NCI-H82 treated with DMSO at 0.1 percent for 48 hours (cell line): ENCODE measurements around the gene SECISBP2.
"Not testable (repeated sequence)": the region's sequence is repeated elsewhere in the genome, so short reads cannot be mapped to it uniquely, and the experiment has no call there.

ENCODE experiments used
- DNase-seq: peaks from one replicate; lab custom pipeline; 2025; ENCODE audit not compliant: unreplicated experiment; lab: John Stamatoyannopoulos, UW

Gene SECISBP2

GRCh38 chr9:89363921-89364665 is 45.8 kb downstream of the SECISBP2 start:
- no peak for DNase-seq

GRCh38 chr9:89364666-89365531 is 46.6 kb downstream of the SECISBP2 start:
- no peak for DNase-seq

- no peak for DNase-seq
These were observed 47.2 kb downstream of the SECISBP2 start for GRCh38 chr9:89365532-89365912.

- no peak for DNase-seq
These were observed 48.4 kb downstream of the SECISBP2 start for GRCh38 chr9:89366711-89367110.

- no peak for DNase-seq
These were observed 49.0 kb downstream of the SECISBP2 start for GRCh38 chr9:89367281-89367680.

DNA sequence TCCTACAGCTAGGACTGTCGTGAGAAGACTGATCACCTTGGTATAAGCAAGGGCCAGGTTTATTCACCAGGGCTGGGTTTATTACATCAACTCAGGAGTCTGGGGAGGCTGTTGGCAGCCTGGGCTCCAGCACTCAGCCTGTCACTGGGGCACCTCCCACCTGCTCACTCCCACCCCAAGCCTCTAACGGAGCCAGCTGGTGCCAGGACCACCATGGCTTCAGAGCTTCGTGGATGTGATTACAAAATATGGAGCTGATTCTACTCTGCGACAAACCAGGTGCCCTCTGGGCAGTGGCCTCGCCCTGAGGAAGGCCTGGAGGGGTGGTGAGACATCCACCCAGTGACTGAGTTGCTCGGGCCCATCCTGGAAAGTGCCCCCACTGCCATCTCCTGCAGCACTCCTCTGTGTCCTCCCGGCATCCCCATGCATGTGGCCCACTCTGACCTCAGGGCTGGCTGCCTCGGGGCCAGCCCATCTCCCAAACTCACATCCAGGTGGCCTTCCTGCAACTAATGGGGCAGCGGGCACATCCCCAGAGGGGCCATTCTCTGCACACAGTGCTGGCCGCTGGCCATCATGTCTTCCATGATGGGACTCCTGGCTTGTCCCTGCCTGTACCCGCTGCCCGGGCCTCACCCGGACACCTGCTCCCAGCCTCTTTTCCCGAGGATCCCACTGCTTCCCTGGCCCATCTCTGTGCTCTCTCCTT is 49.6 kb downstream of the SECISBP2 start:
- no peak for DNase-seq

GRCh38 chr9:89368550-89368949 is 50.2 kb downstream of the SECISBP2 start:
- no peak for DNase-seq

GRCh38 chr9:89368978-89369377 is 50.7 kb downstream of the SECISBP2 start:
- DNase-seq = no peak

DNA sequence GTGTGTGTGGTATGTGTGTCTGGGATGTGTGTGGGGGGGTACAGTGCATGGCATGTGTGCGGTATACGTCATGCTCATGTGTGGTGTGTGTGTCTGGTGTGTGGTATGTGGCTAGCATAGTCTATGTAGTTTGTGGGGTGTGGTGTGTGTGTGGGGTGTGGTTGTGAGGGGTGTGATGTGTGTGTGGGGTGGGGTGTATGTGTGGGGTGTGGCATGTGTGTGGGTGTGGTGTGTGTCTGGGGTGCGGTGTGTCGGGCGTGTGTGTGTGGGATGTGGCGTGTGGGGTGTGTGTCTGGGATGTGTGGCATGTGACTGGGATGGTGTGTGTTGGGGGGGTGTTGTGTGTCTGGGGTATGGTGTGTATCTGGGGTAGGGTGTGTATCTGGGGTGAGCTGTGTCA is 52.3 kb downstream of the SECISBP2 start:
- DNase-seq = no peak

GRCh38 chr9:89371791-89372190 is 53.5 kb downstream of the SECISBP2 start:
- DNase-seq = not testable (repeated sequence)

- DNase-seq = no peak
These were observed 54.0 kb downstream of the SECISBP2 start for GRCh38 chr9:89372230-89372816.

- no peak for DNase-seq
These were observed 54.7 kb downstream of the SECISBP2 start for GRCh38 chr9:89372979-89373378.

DNA sequence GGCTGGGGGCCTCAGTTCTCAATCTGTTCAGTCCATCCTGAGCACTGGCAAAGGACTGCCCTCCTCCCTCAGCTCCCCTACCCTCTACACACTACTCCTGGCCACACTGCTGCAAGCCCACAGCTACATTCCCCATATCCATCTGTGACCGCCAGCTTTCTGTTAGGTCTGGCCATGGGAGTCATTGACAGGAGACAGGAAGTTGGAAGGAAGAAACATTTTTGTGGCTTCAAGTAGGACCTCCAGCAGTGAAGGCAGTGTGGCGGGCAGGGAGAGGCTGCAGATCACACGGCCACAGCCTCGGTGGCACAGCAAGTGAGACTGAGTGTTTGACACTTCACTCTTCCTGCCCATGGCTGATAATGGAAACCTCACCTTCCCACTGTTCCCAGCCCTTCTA is 55.9 kb downstream of the SECISBP2 start:
- no peak for DNase-seq

DNA sequence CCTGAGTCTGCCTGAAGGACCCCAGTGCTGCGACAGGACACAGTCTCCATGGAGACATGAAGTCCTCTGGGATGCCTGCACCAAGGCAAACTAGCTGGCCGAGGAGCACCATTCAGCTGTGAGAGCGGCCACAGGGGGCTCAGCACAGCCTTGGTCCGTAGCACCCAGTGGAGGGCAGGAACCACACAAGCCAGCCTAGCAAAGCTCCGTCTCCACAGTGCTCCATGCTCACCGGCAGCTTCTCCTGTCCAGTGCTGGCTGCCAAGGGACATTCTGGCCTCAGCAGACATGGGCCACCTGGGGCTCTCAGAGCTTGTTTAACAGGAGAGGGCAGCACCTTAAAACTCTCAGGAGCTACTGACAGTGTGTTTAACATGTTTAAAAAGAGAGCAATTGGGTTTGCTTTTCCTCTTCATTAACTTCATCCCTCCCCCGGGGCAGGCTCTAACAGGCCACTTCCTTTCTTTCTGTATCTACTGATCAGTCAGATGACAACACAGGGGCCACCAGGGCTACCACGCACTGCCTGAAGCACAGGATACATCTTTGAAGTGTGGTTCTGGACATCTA is 57.0 kb downstream of the SECISBP2 start:
- DNase-seq = no peak

DNA sequence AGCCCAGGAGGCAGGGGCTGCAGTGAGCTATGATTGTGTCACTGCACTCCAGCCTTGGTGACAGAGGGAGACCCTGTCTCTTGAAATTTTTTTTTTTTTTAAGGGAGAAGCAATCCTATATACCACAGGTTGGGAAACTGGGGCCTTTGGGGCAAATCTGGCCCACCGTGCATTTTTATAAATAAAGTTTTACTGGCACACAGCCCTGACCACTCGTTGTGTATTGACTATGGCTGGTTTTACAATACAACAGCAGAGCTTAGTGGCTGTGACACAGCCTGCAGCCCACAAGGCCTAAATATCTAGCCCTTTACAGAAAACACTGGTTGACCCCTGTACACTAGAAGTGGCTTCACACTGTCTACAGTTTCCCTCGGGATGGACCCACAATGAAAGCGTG is 58.0 kb downstream of the SECISBP2 start:
- DNase-seq = no peak

DNA sequence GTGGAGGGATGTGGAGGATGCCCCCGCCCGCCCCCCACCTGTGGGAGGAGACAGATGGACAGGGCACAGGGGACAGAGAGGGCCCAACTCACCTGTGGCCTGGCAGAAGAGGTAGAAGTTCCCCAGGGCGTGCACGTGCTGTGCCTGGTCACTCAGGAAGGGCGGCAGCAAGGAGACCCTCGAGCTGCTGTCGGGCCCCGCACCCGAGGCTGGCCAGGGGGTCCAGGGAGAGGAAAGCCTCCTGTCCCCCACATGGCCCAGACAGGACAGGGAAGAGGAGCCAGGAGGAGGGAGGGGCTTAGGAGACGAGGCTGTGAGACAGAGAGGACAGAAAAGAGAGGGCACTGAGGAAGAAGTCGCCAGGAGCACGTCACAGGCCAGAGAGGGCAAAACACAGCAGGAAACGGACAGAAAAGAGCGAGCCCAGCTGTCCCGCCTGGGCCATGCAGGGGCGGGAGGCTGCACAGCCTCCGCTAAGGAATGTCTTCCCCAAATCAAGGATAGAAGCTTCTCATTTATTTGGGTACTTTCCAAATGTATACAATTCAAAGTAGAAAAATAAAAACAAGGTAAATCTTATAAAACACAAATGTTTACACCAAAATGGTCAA is 58.5 kb downstream of the SECISBP2 start:
- DNase-seq = no peak

GRCh38 chr9:89377411-89377810 is 59.1 kb downstream of the SECISBP2 start:
- DNase-seq = no peak

DNA sequence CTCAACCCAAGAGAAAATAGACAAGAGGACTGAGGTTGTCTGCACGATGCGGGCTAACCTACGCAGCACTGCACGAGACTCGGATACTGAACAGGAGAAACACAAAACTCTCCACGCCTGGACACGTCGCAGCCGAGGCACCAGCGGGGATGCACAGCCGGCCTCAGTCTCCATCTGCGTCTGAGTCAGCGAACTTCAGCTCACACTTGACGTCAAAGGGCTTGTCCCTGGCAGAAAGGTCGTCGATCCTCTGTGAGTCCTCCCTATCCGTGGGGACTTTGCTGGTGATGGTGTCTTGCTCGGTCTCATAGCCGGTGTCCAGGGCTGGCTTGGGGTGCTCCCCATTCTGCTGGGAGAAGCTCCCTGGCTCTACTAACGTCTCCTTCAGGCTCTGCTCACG is 60.2 kb downstream of the SECISBP2 start:
- no peak for DNase-seq

DNA sequence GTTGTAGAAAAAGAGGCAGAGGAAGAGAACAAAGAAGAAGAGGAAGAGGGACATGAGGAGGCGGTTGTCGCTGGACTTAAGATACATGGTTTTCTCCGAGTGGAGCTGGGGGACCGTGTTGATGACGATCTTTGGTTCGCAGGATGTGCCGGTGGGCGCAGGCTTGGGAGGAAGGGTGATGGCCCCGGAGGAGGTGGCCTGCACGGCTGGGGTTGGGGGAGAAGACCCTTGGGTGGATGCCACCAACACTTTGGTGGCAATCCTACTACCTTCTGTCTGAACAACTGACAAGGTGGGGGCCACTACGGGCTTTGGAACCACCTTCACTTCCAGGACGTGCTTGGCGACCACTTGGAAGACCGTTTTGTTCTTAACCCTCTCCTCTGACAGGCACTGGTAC is 60.7 kb downstream of the SECISBP2 start:
- no peak for DNase-seq

DNA sequence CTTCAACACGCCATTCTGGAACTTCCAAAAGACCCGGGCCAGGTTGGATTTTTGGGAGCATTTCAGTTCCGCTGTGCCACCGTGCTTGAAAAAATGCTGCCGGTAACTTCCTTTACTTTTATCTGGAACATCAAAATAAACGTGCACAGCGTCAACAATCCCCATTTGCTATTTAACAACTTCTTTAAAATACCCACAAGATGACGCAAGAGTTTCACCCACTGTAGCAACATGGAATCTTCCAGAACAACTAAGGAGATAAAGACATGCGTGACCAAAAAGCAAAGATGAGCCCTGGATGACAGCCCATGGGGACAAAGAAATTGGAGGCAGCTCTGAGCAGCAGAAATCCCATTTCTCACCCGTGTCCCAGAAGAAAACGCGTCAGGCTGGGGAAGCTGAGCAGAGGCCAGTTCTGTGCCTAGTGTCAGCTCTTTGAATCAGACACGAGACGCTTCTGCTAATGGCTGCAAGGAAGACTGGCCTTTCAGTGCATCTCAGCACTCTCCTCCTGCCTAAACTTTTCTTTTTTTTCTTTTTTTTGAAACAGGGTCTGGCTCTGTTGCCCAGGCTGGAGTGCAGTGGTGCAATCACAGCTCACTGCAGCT is 61.3 kb downstream of the SECISBP2 start:
- no peak for DNase-seq
